ENCODE data around the gene KCND3.

The KCND3 gene

DNA sequence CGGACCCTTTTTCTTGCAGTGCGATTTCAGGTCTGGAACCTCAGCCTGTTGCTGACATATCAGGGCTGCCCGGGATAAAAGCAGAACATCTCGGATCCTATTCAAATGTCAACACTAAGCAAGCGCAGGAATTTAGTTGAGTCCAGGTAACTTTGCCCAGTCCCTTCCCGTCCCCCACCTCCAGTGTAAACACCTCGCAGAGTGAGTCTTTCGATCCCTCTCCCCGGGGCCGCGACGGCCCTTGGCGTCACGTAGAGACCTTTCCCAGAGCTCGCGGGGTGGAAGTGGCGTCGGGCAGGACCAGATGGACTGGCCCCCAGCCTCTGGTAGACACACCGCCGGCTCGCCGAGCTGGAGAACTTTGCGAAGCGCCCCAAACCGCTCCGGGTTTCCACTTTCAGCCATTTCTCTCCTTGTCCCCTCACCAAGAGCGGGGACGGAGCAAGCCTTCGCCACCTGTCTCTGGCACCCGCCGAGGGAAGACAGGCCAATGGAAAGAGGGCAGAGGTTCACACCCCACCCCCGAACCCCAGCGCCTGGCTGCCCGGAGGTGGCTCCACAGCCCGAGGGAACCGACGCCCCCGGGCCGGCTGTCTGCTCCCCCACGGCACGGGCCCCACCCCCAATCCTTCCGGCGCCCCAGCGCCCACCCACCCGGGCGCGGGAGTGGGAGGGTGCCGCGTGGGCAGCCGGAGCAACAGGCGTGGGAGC lies 570 bp downstream of the KCND3 start:
- peak overlapping the region; percentile 40 for H3K27ac ChIP-seq
- TF ChIP-seq ZFX (IDR thresholded peaks at IDR 0.05): no peak

DNA sequence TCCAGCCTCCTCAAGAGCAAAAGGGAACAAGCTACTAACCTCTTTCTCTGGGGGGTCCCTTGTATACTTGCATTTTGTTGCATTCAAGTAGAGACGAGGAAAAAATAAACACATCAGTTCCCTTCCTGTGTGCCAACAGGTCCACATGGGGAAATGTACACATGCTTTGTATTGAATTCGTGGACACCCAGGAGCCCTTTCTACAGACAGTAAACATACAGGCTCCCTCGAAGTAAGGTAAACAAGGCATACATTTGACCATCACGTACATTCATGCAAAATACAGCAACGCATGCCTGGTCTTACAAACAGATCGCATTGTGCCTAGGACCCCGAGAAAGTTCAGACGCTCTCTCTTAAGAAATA lies 1.1 kb downstream of the KCND3 start:
- H3K27ac ChIP-seq: no peak overlapping the region
- no peak for TF ChIP-seq ZFX (IDR thresholded peaks at IDR 0.05)
- TF ChIP-seq, protein P1, sequence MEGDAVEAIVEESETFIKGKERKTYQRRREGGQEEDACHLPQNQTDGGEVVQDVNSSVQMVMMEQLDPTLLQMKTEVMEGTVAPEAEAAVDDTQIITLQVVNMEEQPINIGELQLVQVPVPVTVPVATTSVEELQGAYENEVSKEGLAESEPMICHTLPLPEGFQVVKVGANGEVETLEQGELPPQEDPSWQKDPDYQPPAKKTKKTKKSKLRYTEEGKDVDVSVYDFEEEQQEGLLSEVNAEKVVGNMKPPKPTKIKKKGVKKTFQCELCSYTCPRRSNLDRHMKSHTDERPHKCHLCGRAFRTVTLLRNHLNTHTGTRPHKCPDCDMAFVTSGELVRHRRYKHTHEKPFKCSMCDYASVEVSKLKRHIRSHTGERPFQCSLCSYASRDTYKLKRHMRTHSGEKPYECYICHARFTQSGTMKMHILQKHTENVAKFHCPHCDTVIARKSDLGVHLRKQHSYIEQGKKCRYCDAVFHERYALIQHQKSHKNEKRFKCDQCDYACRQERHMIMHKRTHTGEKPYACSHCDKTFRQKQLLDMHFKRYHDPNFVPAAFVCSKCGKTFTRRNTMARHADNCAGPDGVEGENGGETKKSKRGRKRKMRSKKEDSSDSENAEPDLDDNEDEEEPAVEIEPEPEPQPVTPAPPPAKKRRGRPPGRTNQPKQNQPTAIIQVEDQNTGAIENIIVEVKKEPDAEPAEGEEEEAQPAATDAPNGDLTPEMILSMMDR (conservative IDR thresholded peaks at IDR 0.05): no peak

- no peak overlapping the region for H3K27ac ChIP-seq
- no peak for TF ChIP-seq ZFX (IDR thresholded peaks at IDR 0.05)
- TF ChIP-seq, protein P1 (conservative IDR thresholded peaks at IDR 0.05): no peak
Measured at GRCh38 chr1:111987502-111987901, 2.0 kb downstream of the KCND3 start.

GRCh38 chr1:111983500-111983899 lies 6.0 kb downstream of the KCND3 start:
- no peak overlapping the region for H3K27ac ChIP-seq
- TF ChIP-seq, protein P1 (conservative IDR thresholded peaks at IDR 0.05): no peak
- no peak for TF ChIP-seq ZFX (IDR thresholded peaks at IDR 0.05)

GRCh38 chr1:111982428-111982827 lies 7.0 kb downstream of the KCND3 start:
- H3K27ac ChIP-seq: no peak overlapping the region
- TF ChIP-seq, protein P1 (conservative IDR thresholded peaks at IDR 0.05): no peak
- no peak for TF ChIP-seq ZFX (IDR thresholded peaks at IDR 0.05)

- TF ChIP-seq ZFX (IDR thresholded peaks at IDR 0.05): no peak
- TF ChIP-seq, protein P1 (conservative IDR thresholded peaks at IDR 0.05): no peak
Measured at GRCh38 chr1:111981871-111982270, 7.6 kb downstream of the KCND3 start.

DNA sequence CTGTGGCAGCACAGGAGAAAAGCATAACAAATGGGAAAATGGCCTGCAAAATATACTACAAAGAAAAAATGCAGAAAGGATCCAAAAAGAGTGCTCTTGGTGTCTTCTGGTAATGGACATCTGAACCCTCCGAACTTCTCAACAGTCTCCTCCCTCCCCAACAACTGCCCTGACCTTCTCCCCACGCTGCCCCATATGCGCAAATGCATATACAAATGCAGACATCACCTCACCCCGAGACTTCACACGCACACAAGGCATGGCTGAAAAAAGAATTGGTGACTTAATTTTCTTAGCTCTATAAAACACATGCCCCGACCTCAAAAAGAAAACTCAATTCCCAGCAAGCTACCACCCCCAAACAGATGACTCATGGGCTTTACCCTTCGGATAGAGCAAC lies 8.4 kb downstream of the KCND3 start:
- TF ChIP-seq, protein P1 (conservative IDR thresholded peaks at IDR 0.05): no peak
- TF ChIP-seq ZFX (IDR thresholded peaks at IDR 0.05): no peak
- no peak overlapping the region for H3K27ac ChIP-seq

More at GRCh38 chr1:111981871-111982270, 7.6 kb downstream of the KCND3 start:
- no peak overlapping the region for H3K27ac ChIP-seq

DNA sequence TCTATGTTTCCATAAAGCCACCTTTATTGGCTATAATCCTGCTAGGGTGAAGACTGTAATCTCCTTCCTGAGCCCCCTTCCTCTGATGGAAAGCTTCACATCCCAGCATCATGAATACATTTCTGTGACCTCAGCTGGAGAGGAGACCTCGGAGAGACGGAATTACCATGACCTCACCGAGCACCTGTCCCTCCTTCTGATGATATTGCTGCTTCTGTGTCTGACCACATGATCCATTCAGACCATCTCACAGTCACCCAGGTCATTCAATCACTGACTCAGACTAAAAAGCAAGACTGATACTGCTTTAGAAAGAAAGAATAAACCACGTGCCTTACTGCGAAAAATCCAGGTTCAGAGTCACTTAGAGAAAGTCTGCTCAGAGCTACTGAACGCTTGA lies 8.8 kb downstream of the KCND3 start:
- no peak overlapping the region for H3K27ac ChIP-seq
- TF ChIP-seq, protein P1 (conservative IDR thresholded peaks at IDR 0.05): no peak
- TF ChIP-seq ZFX (IDR thresholded peaks at IDR 0.05): no peak
